CD4-positive, alpha-beta T cell treated with Interleukin-1 beta for 1 hour (primary cell): ENCODE results near the gene MYBPHL.
A peak's percentile ranks its signal among the peaks of the same experiment; 100 is the strongest.

ENCODE experiments used
- DNase-seq, 2 donors: peaks; one replicate each; pipeline ENCODE4 v3.0.0-alpha.2; 2020 to 2022

Gene MYBPHL

DNA sequence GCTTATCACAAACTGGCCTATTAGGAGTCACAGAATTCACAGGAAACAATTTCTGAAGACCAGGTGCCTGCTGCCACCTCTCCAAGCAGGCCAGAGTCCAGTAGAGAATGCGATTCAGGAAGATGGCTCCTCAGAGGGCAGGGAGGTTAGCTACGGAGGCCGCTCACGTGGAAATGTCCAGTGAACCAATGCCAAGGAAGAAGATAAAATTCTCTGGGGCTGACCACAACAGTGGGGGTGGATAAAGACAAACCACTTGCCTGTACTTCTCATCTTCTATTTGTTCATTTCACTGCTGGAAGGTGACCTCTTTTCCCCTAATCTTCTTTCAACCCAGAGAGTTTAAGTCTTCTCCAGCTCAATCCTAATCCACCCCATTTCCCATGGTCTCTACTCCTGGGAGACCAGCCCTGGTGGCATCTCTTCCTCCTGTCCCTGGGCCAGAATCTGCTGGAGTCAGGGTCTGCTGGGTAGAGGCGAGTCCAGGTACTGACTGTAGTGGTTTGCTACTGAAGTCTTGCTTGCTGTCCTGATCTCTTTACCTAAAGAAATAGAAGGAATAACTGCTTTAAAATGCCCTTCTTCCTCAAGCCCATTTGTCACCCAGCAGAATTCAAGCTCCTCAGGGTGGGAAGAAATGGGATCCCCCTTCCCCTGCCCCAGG is 27.1 kb downstream of the MYBPHL start:
- no peak for DNase-seq

DNA sequence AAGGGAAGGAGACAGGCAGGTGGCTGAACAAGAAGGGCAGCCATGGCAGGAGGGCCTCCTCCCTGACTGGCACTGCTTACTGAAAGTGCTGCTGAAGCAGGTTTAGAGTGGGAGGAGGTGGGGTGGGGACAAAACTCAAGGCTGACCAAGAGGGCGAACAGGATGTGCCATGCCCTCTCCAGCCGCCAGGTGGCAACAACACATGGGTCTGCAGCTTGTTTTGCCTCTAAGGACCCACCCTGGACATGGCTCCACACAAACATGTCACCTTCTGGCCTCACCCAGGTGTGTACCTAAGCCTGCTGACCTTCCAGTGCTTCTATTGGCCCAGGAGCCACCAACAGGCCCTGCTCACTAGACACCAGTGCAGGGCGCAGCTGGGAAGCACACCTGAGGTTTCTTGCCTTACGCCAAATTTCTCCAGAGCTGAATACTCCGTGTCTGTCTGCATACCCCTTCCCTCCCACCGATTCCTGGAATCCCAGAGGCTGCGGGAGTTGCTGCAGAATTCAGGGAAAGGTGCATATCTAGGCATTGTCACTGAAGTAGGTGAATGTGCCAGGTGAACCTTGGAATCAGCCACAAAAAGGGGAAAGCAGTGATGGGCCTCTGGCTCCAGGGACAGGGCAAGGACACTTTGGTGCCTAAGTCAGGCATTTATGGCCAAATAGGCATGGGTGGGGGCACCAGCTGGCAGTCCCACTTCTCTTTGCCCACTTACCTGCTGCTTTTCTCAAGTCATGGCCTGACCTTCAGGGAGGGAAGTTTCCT is 29.2 kb downstream of the MYBPHL start:
- DNase-seq: peak; percentile 64 to 66

DNA sequence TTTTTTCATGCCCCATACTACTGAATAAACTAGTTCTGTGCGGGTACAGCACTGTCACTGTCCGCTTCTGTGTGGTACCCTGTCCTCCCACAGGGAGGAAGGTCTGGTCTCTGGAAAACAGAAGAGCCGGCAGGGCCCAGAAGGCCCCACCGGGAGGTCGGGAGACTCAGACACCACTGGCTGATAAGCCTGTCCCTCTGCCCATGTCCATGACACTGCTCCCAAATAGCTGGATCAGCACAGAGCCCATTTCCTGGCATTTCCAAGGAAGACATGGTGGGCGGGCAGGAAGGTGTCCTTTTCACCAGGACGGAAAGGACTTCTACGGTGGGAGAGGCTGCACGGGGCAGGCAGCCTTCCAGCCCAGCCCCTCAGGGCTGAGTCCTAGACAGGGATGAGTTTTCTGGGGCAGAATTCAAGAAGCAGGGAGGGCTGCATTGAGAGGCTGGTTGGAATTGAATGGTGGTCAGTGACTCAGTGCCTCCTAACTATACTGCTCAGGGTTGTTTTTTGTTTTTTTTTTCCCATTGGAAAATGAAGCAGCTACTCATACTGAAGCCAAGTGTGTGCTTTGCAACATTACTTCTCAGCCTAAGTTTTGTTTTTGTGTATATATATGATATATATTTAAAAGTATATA is 31.0 kb downstream of the MYBPHL start:
- DNase-seq: no peak

DNA sequence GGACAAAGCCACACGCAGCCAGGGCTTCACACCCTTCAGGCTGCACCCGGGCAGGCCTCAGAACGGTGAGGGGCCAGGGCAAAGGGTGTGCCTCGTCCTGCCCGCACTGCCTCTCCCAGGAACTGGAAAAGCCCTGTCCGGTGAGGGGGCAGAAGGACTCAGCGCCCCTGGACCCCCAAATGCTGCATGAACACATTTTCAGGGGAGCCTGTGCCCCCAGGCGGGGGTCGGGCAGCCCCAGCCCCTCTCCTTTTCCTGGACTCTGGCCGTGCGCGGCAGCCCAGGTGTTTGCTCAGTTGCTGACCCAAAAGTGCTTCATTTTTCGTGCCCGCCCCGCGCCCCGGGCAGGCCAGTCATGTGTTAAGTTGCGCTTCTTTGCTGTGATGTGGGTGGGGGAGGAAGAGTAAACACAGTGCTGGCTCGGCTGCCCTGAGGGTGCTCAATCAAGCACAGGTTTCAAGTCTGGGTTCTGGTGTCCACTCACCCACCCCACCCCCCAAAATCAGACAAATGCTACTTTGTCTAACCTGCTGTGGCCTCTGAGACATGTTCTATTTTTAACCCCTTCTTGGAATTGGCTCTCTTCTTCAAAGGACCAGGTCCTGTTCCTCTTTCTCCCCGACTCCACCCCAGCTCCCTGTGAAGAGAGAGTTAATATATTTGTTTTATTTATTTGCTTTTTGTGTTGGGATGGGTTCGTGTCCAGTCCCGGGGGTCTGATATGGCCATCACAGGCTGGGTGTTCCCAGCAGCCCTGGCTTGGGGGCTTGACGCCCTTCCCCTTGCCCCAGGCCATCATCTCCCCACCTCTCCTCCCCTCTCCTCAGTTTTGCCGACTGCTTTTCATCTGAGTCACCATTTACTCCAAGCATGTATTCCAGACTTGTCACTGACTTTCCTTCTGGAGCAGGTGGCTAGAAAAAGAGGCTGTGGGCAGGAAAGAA is 32.0 kb downstream of the MYBPHL start:
- DNase-seq: no peak

DNA sequence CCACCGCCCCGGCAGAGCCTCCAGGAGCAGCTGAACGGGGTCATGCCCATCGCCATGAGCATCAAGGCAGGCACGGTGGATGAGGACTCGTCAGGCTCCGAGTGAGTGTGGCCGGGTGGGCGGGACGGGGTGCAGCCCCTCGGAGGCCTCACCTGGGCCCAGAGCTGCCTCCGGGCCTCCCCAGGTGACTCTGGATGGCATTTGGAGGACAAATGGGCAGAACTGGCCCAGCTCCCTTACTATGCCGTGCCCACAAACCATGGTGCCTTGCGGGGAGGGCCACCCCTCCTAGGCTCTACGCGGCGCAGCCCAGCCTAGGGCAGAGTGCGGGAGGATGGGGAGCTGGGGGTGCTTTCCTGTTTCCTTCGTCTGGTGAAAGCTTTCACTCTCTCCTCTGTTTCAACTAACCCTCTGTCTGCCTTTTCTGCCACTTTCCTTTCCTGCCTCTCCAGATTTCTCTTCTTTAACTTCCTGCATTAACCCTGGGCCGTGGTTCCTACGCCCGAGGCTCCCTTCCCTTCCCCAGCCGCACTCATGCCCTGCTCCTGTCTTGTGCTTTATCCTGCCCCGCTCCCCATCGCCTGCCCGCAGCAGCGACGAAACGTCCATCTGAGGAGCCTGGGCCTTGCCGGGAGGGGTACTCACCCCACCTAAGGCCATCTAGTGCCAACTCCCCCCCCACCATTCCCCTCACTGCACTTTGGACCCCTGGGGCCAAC is 33.1 kb downstream of the MYBPHL start:
- no peak for DNase-seq

DNA sequence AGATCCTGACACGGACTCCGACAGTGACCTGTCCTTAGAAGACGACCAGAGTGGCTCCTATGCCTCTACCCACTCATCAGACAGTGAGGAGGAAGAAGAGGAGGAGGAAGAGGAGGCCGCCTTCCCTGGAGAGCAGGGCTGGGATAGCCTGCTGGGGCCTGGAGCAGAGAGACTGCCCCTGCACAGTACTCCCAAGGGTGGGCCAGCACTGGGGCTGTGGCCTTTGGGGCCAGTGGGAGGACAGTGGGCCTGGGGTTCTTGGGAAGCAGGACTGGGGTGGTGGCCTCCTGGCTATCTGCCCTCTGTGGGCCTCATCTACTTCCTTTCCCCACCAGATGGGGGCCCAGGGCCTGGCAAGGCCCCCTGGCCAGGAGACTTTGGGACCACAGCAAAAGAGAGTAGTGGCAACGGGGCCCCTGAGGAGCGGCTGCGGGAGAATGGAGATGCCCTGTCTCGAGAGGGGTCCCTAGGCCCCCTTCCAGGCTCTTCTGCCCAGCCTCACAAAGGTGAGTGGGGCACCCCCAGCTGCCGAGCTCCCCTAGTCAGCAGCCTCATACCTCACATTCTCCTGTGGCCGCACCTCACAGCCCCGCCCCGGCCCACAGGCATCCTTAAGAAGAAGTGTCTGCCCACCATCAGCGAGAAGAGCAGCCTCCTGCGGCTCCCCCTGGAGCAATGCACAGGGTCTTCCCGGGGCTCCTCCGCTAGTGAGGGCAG is 33.8 kb downstream of the MYBPHL start:
- DNase-seq: no peak

DNA sequence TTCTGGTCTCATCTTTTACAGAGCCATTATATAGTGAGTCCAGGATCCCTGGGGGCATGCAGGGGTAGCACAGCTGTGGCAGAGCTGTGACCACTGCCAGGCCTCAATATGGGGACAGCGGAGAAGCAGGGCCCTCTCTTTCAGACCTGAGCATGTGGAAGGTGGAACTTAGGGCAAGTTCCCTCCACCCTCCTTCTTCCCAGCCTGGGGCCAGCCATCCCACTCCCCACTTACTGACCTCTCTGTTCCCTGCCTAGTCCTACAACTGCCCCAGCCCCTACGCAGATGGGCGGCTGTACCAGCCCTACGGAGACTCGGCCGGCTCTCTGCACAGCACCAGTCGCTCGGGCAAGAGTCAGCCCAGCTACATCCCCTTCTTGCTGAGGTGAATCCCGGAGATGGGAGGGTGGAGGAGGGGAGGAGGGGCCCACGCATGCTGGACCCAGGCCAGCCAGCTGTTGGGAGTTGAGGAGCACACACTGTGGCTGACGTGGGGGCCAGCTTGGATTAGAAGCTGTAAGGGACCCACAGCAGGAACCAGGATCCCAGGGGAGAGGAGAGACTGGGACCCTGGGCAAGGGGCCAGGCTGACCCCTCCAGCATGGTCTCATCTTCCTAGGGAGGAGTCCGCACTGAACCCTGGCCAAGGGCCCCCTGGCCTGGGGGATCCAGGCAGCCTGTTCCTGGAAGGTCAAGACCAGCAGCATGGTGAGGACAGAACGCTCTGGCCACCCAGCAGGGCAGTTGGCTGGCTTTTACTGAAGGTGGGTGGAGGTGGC is 34.6 kb downstream of the MYBPHL start:
- DNase-seq: no peak

DNA sequence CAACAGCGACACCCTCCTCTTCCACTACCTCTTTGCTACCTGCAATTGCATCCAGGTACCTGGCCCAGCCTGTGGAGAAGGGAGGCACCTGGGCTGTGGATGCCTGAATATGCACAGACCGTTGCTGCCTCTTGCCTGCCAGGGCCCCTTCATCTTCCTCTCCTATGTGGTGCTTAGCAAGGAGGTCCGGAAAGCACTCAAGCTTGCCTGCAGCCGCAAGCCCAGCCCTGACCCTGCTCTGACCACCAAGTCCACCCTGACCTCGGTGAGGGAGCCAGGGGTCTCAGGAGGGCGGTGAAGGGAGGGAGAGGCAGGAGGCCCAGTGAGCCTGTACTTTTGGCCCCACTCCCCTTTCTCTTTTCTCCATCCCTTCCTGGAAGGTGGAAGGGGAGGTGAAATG is 35.4 kb downstream of the MYBPHL start:
- DNase-seq: no peak

DNA sequence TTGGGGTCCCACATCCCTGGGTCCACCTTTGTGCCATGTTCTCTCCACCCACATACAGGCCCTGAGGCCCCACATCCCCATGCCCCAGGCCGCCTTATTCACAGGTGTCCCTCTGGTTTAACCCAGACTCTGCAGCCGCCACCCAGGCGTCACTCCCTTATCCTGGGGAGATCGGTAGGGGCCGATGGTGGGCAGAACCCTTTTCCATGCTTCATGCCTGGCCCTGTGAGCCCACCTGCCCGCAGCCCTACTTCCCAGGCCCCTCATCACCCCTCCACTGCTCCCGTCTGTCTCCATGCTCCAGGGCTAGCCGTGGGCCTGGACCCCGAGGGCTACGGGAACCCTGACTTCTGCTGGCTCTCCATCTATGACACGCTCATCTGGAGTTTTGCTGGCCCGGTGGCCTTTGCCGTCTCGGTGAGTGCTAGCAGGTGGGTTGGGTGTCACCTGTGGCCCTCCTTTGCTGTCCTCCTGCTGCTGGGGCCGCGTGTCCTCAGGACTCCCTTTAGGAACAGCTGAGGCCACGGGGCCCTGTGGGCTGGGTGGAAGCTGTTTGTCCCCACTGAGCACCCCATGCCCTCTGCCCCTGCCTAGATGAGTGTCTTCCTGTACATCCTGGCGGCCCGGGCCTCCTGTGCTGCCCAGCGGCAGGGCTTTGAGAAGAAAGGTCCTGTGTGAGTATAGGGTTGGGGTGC is 36.0 kb downstream of the MYBPHL start:
- DNase-seq: no peak

DNA sequence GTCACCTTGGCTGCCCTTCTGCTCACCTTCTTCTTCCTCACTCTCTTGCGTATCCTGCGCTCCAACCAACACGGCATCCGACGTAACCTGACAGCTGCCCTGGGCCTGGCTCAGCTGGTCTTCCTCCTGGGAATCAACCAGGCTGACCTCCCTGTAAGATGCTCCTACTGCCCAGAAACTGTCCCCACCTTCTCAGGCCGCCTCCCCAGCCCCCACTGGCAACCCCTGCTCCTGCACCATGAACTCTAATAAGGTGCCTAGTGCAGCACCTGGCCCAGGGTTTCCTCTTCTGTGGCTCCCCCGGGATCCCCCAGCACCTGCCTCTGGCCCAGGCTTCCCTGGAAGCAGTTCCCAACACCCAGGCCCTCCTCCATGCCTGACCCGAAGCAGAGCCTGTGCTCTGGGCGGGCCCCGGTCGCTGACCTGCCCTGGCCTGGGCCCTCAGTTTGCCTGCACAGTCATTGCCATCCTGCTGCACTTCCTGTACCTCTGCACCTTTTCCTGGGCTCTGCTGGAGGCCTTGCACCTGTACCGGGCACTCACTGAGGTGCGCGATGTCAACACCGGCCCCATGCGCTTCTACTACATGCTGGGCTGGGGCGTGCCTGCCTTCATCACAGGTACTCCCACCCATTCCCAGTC is 36.7 kb downstream of the MYBPHL start:
- no peak for DNase-seq

DNA sequence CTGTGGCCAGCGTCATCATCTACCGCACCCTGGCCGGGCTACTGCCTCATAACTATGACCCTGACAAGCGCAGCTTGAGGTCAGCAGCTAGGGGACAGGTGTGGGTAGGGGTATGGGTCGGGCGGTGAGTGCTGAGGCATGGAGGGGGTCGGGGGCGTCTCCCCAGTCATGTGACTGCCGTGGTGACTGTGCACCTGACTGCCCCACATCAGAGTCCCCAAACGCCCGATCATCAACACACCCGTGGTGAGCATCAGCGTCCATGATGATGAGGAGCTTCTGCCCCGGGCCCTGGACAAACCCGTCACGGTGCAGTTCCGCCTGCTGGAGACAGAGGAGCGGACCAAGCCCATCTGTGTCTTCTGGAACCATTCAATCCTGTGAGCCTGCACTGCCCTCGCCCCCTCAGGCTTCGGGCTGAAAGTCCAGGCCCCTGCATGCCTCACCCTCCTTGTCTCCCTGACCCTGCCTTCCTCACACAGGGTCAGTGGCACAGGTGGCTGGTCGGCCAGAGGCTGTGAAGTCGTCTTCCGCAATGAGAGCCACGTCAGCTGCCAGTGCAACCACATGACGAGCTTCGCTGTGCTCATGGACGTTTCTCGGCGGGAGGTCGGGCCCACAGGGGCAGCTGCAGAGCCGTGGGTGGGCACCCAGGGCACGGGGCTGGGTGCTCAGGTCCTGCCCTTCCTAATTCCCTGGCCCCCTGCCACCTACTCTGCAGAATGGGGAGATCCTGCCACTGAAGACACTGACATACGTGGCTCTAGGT is 37.4 kb downstream of the MYBPHL start:
- DNase-seq: no peak

DNA sequence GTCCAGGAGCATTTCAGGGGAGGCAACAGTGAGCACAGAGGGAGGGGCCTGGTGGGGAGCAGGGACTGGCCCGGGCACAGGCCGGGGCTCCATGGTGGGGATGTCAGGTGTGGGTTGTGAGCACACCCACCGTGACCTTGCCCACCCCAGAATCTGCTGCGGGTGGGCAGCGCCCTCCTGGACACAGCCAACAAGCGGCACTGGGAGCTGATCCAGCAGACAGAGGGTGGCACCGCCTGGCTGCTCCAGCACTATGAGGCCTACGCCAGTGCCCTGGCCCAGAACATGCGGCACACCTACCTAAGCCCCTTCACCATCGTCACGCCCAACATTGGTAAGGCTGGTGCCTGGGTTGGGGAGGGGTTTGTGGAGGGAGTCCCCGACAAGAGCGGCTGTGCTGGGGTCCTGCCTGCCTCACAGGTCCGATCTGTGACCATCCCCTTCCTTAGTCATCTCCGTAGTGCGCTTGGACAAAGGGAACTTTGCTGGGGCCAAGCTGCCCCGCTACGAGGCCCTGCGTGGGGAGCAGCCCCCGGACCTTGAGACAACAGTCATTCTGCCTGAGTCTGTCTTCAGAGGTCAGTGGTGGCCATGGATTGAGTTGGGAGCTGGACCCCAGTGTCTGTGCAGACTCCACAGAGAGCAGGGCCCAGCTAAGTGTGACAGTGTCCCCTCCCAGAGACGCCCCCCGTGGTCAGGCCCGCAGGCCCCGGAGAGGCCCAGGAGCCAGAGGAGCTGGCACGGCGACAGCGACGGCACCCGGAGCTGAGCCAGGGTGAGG is 38.2 kb downstream of the MYBPHL start:
- DNase-seq: no peak

DNA sequence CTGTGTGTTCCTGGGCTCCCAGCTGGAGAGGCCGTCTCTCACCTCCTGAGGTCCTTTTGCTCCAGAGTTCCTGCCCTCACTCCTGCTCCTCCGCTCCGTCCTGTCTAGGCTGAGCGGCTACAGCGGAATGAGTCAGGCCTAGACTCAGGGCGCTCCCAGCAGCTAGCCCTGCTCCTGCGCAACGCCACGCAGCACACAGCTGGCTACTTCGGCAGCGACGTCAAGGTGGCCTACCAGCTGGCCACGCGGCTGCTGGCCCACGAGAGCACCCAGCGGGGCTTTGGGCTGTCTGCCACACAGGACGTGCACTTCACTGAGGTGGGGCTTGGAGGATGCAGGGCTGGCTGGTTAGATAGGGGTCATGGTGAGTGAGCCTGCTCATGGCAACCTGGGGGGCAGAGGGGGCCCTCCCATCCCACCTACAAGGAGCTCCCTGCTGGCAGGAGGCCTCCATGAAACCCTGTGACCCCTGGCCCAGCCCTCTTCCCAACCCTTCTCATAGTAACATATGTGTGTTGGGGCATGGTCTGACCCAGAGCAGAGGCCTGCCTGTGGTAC is 39.0 kb downstream of the MYBPHL start:
- no peak for DNase-seq

DNA sequence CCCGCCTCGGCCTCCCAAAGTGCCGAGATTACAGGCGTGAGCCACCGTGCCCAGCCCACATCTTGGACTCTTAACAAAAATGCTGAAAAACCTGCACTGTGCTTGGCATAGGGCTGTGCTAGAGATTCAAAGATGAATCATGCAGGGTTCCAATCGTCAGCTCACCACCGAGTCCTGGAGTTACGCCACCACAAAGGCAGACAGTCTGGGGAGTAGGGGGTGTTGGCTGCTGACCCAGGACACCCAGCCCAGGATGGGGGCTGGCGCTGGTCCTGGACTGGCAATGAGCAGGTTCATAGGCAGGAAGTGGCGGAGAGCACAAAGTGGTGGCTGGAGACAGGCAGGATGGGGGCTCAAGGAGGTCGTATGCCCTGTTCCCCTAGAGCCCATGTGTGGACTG is 39.8 kb downstream of the MYBPHL start:
- DNase-seq: no peak

DNA sequence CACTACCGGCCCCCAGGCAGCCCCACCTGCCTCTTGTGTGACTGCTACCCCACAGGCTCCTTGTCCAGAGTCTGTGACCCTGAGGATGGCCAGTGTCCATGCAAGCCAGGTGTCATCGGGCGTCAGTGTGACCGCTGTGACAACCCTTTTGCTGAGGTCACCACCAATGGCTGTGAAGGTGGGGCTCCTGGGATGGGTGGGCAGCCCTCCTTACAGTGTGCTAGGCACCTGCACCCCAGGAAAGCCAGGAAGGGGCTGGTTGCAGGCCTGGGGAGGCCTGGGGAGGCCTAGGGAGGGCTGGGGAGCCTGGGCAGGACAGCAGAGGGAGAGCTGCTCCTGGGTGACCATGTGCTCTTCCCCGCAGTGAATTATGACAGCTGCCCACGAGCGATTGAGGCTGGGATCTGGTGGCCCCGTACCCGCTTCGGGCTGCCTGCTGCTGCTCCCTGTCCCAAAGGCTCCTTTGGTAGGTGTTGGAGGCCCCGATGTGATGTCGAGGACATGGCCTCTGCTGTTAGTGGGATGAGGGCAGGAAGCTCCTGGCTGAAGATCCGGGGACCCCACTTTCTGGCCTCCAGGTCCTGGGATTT is 41.0 kb downstream of the MYBPHL start:
- no peak for DNase-seq

DNA sequence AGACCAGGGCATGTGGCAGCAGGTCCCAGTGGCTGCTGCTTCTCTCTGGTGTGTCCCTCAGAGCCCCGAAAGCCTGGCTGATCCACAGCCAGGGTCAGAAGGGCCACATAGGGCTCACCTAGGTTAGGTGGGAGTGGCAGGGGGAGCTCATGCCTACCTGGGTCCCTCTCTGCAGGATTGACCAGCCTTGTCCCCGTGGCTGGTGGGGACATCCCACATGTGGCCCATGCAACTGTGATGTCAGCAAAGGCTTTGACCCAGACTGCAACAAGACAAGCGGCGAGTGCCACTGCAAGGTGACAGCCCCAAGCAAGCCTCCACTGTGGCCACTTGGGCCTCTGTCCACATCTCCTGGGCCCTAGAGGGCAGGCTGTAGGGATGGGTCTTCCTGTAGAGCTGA is 41.8 kb downstream of the MYBPHL start:
- no peak for DNase-seq

DNA sequence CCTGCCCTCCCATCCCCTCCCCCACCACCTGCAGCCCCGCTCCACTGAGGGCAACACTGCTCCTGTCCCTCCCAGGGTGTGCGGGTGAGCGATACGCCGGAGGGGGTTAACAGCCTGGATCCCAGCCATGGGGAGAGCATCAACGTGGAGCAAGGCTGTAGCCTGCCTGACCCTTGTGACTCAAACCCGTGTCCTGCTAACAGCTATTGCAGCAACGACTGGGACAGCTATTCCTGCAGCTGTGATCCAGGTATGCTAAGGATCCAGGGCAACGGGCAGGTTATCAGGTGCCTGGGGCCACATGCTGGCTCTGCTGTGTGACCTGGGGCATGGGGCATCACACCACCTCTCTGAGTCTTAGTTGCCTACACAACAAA is 42.4 kb downstream of the MYBPHL start:
- no peak for DNase-seq
